Left cardiac atrium (tissue), 4 donors: ENCODE data around the gene TMEM191C. TPM values are rescaled to one million over a fixed set of nuclear protein-coding genes. Genes with fewer than 3 reads are reported as not detected.
"Not testable (repeated sequence)": the region's sequence is repeated elsewhere in the genome, so short reads cannot be mapped to it uniquely, and the experiment has no call there.

Experiments used
- ATAC-seq, 2 donors: fragments of 200-7000 bp; cut with Tn5 transposase; one replicate each; pipeline ENCODE4 v1.9.1; 2020; ENCODE audit warnings: mild to moderate bottlenecking in 2 of 2, moderate library complexity in 2 of 2
- DNase-seq: peaks from one replicate; pipeline ENCODE4 v3.0.0-alpha.2; 2020
- intact Hi-C, 2 donors: fragments of 100-400 bp; cut with DNase I; formaldehyde crosslinking; loops; one replicate each; pipeline versions ENCODE4 v1.14.1 to v1.15.1; 2022 to 2023
- long read RNA-seq: library from polyadenylated mRNA; unstranded; transcript quantifications from one replicate; pipeline ENCODE4 v2.0.0, GENCODE V29; 2021
- total RNA-seq, 2 donors: library from RNA; stranded (reverse); fragmentation: NEBNext Ultra II Directional; extraction: Animal tissue kit (Norgen Biotek cat#: 25700); gene quantifications; one replicate each; pipeline ENCODE4 v1.2.1, GENCODE V29; 2021
- donor health status: DM: no; HTN: yes; CAD: no.
- donor health status: DM: no; HTN: yes; CAD: no; lungs with severe emphysema.
- donor health status: DM: yes; HTN: yes; CAD: no.
- donor health status: Dilated cardiomyopathy.

Gene TMEM191C
- under 1 TPM; 0.31 to 0.82 TPM for total RNA-seq
- long read RNA-seq: 0 reads

GRCh38 chr22:21467337-21468193, at the start of gene TMEM191C:
TSS of gene TMEM191C (plus strand) at chr22:21467387. CDS start at chr22:21467460, 73 bp downstream.
- intact Hi-C loops, DNase-seq, ATAC-seq: not testable (repeated sequence)

GRCh38 chr22:21417853-21418252, 49.3 kb upstream of the TMEM191C start:
- intact Hi-C loops: not testable (repeated sequence)
- DNase-seq: peak; percentile 55
- ATAC-seq: peak; percentile 18 to 31

DNA sequence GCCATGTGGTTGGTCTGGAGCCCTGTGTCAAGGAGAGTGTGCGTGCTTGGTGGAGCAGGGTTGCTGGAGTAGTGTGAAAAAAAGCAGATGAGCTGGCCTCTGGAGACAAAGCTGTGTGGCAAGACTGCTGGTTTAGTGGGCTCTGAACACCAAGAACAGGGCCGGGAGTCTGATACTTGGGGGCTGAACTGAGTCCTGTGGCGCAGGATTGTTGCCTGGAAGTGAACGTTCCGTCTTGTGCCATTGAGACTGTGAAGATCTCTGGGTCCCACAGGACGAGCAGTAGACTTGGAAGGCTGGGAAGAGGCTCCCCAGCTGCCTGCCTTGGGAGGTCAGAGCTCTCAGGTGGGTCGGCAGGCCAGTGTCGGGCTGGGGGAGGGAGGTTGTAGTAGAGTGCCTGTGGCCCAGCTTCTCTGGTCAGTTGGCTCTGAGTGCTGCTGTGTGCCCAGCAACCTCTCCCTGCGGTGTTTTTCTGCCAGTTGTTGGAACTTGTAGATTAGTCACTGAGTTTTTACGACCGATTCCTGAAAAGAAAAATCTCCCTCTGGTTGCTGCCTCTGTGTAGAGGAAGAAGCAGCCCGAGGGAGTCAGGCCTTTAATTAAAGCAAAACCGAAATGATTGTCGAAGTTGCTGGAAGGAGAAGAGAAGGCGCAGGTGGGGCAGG, 48.1 kb upstream of the TMEM191C start:
- intact Hi-C loops, DNase-seq, ATAC-seq: not testable (repeated sequence)

- intact Hi-C loops, DNase-seq: not testable (repeated sequence)
- peak in 1 of 2 donors; percentile 33 for ATAC-seq
Measured at GRCh38 chr22:21420180-21420763, 46.9 kb upstream of the TMEM191C start.

- not testable (repeated sequence) for DNase-seq
- peak; percentile 43 to 56 for ATAC-seq
Measured at GRCh38 chr22:21424084-21424709, 43.0 kb upstream of the TMEM191C start.

GRCh38 chr22:21434378-21435233, 32.6 kb upstream of the TMEM191C start:
- DNase-seq, intact Hi-C loops, ATAC-seq: not testable (repeated sequence)

More at GRCh38 chr22:21424084-21424709, 43.0 kb upstream of the TMEM191C start:
- intact Hi-C loops: not testable (repeated sequence)

DNA sequence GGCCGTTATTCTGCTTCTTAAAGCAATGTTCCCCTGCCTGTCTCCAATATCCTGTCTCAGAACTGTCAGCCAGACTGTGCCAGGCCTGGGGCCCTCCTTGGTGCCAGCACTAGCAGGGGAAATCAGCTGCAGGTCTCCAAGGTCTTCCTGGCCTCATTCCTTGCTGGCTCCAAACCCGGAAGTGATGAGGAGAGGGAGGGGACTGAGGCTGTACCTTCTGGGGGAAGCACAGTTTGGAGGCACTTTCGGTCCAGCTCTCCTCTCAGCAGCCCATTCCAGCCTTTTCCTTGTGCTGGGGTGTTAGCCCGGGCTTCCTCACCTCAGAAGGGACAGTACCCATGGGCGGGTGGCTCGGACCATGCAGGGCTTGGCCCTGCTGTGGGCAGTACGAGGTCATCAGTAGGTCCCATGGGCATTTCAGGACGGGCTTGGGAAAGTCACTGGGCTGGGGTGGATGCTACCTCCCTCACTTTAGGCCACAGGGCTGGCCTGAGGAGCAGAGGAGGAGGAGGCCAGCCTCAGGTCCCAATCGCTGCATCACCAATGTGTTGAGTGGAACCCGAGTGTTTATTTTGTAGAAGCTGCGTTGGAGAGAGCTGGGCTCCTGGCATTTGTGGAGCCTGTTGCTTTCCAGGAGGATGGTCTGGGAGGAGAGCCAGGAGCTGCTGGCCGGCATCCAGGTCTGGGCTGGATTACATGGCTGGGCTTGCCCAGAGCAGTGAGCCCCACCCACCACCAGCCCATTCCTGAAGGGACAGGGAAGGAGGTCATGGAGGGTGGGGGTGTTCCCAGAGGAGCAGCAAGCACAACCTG, 31.0 kb upstream of the TMEM191C start:
- DNase-seq (peak; percentile 24), ATAC-seq (peak; percentile 87 to 91)
- intact Hi-C loops: not testable (repeated sequence)

DNA sequence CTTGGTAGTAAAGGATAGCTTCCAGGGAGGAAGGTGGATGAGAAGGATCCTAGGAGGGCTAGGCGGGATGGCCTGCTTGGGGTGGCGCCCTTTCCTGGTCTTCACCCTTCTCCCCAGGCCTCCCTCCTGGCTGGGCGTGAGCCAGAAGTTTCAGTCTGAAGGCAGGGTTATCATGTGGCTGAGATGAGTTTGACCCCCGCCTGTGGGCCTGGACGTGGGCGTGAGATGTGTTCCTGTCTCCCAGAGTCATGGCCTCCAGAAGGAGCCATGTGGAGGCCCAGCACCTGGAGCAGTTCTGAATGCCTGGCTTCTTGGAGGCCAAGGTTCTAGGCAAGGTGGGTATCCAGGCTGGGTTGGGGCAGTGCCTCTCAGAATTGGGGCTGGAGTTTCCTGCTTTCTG, 29.2 kb upstream of the TMEM191C start:
- intact Hi-C loops, ATAC-seq: not testable (repeated sequence)
- peak; percentile 6 for DNase-seq

DNA sequence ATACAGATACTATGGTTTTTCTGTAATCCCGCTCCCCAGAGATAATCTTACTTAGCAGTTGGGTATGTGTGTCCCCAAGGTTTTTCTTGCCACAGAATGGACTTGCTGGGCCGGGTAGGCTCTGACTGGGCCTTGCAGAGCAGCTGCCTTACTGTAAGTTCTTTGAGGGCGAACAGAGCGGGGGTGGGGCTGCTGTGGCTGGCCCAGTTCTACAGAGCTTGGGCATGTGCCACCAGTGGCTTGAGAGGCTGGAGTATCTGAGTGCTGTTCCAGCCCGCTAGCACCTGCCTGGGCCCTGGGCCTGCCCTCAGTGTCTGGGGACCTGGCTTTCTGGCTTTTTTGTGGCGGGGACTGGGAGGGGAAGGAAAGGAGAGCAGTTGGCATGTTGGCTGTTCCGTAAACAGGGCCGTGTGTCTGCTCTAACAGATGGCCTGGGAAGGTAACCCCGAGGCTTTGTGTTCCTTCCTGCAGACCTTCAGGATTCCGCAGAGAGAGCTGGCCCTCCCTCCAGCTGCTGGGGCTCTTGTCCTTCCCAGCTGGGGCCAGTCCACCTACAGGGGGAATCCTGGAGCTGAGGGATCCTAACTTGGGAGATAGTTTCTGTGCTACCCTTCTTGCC, 27.1 kb upstream of the TMEM191C start:
- ATAC-seq: peak in 1 of 2 donors; percentile 14
- DNase-seq, intact Hi-C loops: not testable (repeated sequence)

- intact Hi-C loops, DNase-seq: not testable (repeated sequence)
- ATAC-seq: peak; percentile 73 to 74
Measured at GRCh38 chr22:21440676-21441075, 26.5 kb upstream of the TMEM191C start.

GRCh38 chr22:21441170-21441569, 26.0 kb upstream of the TMEM191C start:
- DNase-seq: peak; percentile 16
- intact Hi-C loops, ATAC-seq: not testable (repeated sequence)

DNA sequence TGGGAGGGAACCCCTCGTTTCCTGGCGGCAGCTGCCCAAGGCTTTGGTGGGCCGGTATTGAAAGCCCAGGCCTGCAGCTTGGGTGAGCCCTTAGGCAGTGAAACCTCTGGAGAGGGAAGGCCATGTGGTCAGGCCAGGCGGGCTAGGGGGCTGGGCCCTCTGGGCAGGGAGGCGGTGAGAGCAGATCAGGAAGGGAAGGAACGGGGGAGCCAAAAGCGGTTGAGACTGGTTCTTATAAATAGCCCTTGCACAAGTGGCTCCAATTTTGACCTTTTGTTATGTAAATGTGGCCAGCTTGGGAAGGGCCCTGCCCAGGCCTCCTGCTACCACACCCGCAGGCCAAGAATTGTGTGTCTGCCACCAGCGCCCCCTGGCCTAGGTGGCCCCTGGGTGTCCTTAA, 25.1 kb upstream of the TMEM191C start:
- intact Hi-C loops, DNase-seq: not testable (repeated sequence)
- peak; percentile 14 to 51 for ATAC-seq

- intact Hi-C loops, ATAC-seq: not testable (repeated sequence)
Measured at GRCh38 chr22:21442646-21443045, 24.5 kb upstream of the TMEM191C start.

DNA sequence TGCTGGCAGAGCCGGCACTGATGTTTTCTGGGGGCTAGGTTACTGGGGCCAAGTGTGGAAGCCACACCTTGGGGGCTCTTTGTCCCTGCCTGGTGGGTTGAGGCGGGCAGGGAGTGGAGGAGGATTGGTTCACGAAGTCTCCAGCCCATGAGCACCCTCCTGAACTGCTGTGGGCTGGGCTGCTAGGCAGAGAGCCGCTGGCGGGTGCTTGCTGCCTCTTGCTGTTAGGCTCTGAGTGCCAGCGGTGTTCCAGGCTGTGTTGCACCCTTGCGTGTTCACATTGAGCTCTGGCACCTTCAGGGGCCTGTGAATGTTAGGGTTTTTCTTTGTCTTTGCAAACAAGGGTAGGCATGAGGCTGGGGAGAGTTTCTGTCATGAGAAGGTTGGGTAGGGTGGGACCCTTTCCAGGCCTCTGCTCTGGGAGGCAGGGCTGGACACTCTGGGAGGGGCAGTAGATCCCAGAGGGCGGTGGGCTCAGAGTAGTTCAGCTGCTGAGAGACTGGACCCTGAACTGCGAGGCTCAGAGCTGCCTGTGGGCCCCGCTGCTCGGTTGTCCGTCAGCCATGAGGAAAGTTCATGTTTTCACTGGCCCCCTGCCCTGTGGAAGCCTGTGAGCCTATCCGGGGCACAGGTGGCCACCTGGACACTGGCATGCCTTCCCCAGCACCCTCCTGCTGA, 24.0 kb upstream of the TMEM191C start:
- intact Hi-C loops: no loop called here
- DNase-seq: peak; percentile 11

More at GRCh38 chr22:21442646-21443045, 24.5 kb upstream of the TMEM191C start:
- peak; percentile 15 for DNase-seq

GRCh38 chr22:21443735-21444421, 23.3 kb upstream of the TMEM191C start:
- intact Hi-C loops: no loop called here
- ATAC-seq (no peak), DNase-seq (peak; percentile 14)

More for the DNA sequence above, 24.0 kb upstream of the TMEM191C start:
- no peak for ATAC-seq
